DND-41 (cell line): Measurements from ENCODE around the gene TRIM2.

Source experiments
- ATAC-seq: fragments of 200-7000 bp; cut with Tn5 transposase; 3 replicates; pipeline ENCODE4 v1.9.1; 2021; ENCODE audit warnings: low read depth; ENCODE audit not compliant: insufficient read depth
- DNase-seq: peaks from one replicate; pipeline ENCODE4 v3.0.0-alpha.2; 2020
- H2AFZ ChIP-seq: 2 replicates; pipeline ENCODE4 v1.6.0; 2012; ENCODE audit warnings: low read depth, low read length
- H3K27ac ChIP-seq: 2 replicates; pipeline ENCODE4 v1.5.1; 2012; ENCODE audit warnings: low read length, inconsistent platforms
- H3K27me3 ChIP-seq: fragments of 200-600 bp; sonication (generic); 2 replicates; pipeline ENCODE4 v1.6.0; 2012; ENCODE audit warnings: low read length, mild to moderate bottlenecking, inconsistent platforms; ENCODE audit not compliant: insufficient read depth, poor library complexity
- H3K36me3 ChIP-seq: 2 replicates; pipeline ENCODE4 v1.5.1; 2012; ENCODE audit warnings: low read length, inconsistent platforms; ENCODE audit not compliant: insufficient read depth
- H3K4me1 ChIP-seq: 2 replicates; pipeline ENCODE4 v1.5.1; 2012; ENCODE audit warnings: mild to moderate bottlenecking, low read length; ENCODE audit not compliant: insufficient read depth
- H3K4me2 ChIP-seq: 2 replicates; pipeline ENCODE4 v1.6.0; 2012; ENCODE audit warnings: mild to moderate bottlenecking, moderate library complexity, low read length, inconsistent platforms; ENCODE audit not compliant: insufficient read depth
- H3K4me3 ChIP-seq, 2 experiments: fragments of 200-600 bp in 1 of 2; shearing (Covaris generic) in 1 of 2; 2 replicates each; pipeline ENCODE4 v1.5.1; 2012 to 2016; ENCODE audit warnings: inconsistent platforms in 2 of 2, low read length in 2 of 2, mild to moderate bottlenecking in 2 of 2, low read depth in 1 of 2, moderate library complexity in 1 of 2
- H3K79me2 ChIP-seq: 2 replicates; pipeline ENCODE4 v1.6.0; 2012; ENCODE audit warnings: low read length, inconsistent platforms; ENCODE audit not compliant: insufficient read depth
- H3K9ac ChIP-seq: 2 replicates; pipeline ENCODE4 v1.6.0; 2012; ENCODE audit warnings: low read depth, mild to moderate bottlenecking, inconsistent platforms, low read length, moderate library complexity
- H3K9me3 ChIP-seq: 2 replicates; pipeline ENCODE4 v1.5.1; 2012; ENCODE audit warnings: low read length, moderate library complexity, mild to moderate bottlenecking, inconsistent platforms; ENCODE audit not compliant: insufficient read depth, severe bottlenecking
- H4K20me1 ChIP-seq: 2 replicates; pipeline ENCODE4 v1.6.0; 2012; ENCODE audit warnings: low read length; ENCODE audit not compliant: insufficient read depth
- CTCF ChIP-seq: IDR thresholded peaks from 2 replicates; pipeline ENCODE4 v1.5.1; 2012; ENCODE audit warnings: borderline replicate concordance, low read length, moderate library complexity, mild to moderate bottlenecking; ENCODE audit not compliant: poor library complexity, severe bottlenecking; ENCODE audit errors: extremely low read depth
- EZH2 ChIP-seq: IDR thresholded peaks from 3 replicates; pipeline ENCODE4 v1.6.1; 2012; ENCODE audit warnings: borderline replicate concordance, low read depth, mild to moderate bottlenecking, moderate library complexity, low read length, inconsistent platforms; ENCODE audit not compliant: severe bottlenecking

Gene TRIM2

GRCh38 chr4:153221783-153222706 lies 17.8 kb downstream of the TRIM2 start:
- no peak for ATAC-seq
- Histone ChIP-seq H4K20me1 (no peaks in the 10 kb centered on the region), H3K27me3 (no peaks in the 10 kb centered on the region), H3K27ac (no peak overlapping the region), H3K9me3 (peaks cover 4% of the 10 kb centered on the region), H3K36me3 (no peaks in the 10 kb centered on the region), H3K4me1 (peaks cover 13% of the 10 kb centered on the region), H3K79me2 (no peaks in the 10 kb centered on the region), H3K4me3 (no peak overlapping the region), H3K4me2 (no peak overlapping the region), H2AFZ (no peak overlapping the region), H3K9ac (no peak overlapping the region)
- DNase-seq = no peak
- TF ChIP-seq CTCF (no peak), EZH2 (no peak)

DNA sequence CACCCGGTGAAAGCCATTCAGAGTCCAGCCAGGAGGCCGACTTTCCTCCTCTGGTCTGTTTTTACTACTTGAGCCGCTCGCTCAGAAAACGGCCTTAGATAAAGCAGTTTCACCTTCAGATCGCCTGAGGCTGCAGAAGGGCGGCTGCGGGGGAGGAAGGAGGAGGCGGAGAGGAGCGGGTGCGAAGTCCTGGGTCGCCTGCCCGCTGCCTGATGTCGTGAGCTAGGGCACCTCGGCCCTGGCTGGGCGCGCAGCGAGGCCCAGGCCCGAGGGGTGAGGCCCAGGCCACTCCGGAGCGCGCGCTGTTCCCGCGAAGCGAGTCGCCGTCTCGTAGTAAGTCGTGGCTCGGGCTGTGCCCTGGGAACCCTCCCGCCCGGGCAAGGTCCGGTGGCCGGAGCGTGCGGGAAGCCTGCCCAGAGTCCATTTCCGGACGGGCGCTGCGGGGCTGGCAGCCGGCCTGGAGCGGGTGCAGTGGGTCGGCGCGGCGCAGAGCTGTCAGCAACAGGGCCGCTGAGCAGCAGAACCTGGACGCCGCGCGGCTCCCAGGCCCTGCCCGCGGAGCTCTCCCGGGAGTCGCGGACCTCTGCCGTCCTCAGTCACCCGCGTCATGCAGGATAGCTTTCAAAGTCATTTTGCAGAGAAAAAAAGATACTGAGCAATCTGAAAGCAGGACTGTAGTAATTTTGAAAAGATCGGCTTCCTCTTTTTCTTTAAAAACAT lies 18.6 kb downstream of the TRIM2 start:
- ATAC-seq (no peak), DNase-seq (no peak)
- no peak overlapping the region for H3K4me2 ChIP-seq
- H4K20me1 ChIP-seq = no peaks in the 10 kb centered on the region
- H3K9me3 ChIP-seq = peaks cover 4% of the 10 kb centered on the region
- no peaks in the 10 kb centered on the region for H3K36me3 ChIP-seq
- H3K4me1 ChIP-seq = peaks cover 13% of the 10 kb centered on the region
- no peak for TF ChIP-seq CTCF
- TF ChIP-seq EZH2 = no peak
- no peaks in the 10 kb centered on the region for H3K27me3 ChIP-seq
- H3K4me3 ChIP-seq = no peak overlapping the region
- no peak overlapping the region for H3K27ac ChIP-seq
- no peaks in the 10 kb centered on the region for H3K79me2 ChIP-seq
- H3K9ac ChIP-seq = no peak overlapping the region
- no peak overlapping the region for H2AFZ ChIP-seq

- Histone ChIP-seq H3K9ac (no peak overlapping the region), H3K27me3 (no peaks in the 10 kb centered on the region)
These were observed 19.2 kb downstream of the TRIM2 start for GRCh38 chr4:153223427-153223801.

More at GRCh38 chr4:153223427-153223801, 19.2 kb downstream of the TRIM2 start:
- DNase-seq (no peak), ATAC-seq (no peak)
- Histone ChIP-seq H4K20me1 (no peaks in the 10 kb centered on the region), H3K36me3 (no peaks in the 10 kb centered on the region), H3K79me2 (no peaks in the 10 kb centered on the region), H3K27ac (no peak overlapping the region), H3K9me3 (peaks cover 4% of the 10 kb centered on the region), H3K4me1 (peaks cover 13% of the 10 kb centered on the region), H2AFZ (no peak overlapping the region), H3K4me3 (no peak overlapping the region), H3K4me2 (no peak overlapping the region)
- TF ChIP-seq EZH2 (no peak), CTCF (no peak)
